Neural progenitor cell (in vitro differentiated cells): ENCODE data around the gene SMYD3.

Experiments used
- EZH2 ChIP-seq: fragments of 200-600 bp; sonication (generic); IDR thresholded peaks from 2 replicates; pipeline ENCODE4 v1.6.1; 2017; ENCODE audit warnings: antibody characterized with exemption, mild to moderate bottlenecking, moderate library complexity
- EZH2phosphoT487 ChIP-seq: fragments of 200-600 bp; sonication (generic); IDR thresholded peaks from 2 replicates; pipeline ENCODE4 v1.6.1; 2017; ENCODE audit warnings: antibody characterized with exemption
- TF ChIP-seq, protein P1 (sequence below): fragments of 200-600 bp; sonication (generic); IDR thresholded peaks from 2 replicates; pipeline ENCODE4 v1.5.1; 2017; ENCODE audit warnings: antibody characterized with exemption, mild to moderate bottlenecking

- TF ChIP-seq, protein P1, sequence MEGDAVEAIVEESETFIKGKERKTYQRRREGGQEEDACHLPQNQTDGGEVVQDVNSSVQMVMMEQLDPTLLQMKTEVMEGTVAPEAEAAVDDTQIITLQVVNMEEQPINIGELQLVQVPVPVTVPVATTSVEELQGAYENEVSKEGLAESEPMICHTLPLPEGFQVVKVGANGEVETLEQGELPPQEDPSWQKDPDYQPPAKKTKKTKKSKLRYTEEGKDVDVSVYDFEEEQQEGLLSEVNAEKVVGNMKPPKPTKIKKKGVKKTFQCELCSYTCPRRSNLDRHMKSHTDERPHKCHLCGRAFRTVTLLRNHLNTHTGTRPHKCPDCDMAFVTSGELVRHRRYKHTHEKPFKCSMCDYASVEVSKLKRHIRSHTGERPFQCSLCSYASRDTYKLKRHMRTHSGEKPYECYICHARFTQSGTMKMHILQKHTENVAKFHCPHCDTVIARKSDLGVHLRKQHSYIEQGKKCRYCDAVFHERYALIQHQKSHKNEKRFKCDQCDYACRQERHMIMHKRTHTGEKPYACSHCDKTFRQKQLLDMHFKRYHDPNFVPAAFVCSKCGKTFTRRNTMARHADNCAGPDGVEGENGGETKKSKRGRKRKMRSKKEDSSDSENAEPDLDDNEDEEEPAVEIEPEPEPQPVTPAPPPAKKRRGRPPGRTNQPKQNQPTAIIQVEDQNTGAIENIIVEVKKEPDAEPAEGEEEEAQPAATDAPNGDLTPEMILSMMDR = peak; percentile 74
- no peak for TF ChIP-seq EZH2
- no peak for TF ChIP-seq EZH2phosphoT487
Measured at GRCh38 chr1:246497331-246497915, 9.7 kb downstream of the SMYD3 start.
